HL-60 (cell line): Measurements from ENCODE around the gene MGAT4A.
"Not testable (repeated sequence)": the region's sequence is repeated elsewhere in the genome, so short reads cannot be mapped to it uniquely, and the experiment has no call there.

Experiments
- DNase-seq, 2 experiments: peaks; one replicate each; pipeline ENCODE4 v3.0.0-alpha.2; 2010 to 2020; ENCODE audit warnings: low read depth in 1 of 2, low spot score in 1 of 2
- H3K27ac ChIP-seq: fragments of 250-450 bp; sonication (Bioruptor Pico); replicated peaks from 2 replicates; pipeline ENCODE4 v1.5.1; 2020; ENCODE audit warnings: mild to moderate bottlenecking, moderate library complexity
- H3K27me3 ChIP-seq: fragments of 250-450 bp; sonication (Bioruptor Pico); 2 replicates; pipeline ENCODE4 v1.5.1; 2021; ENCODE audit warnings: mild to moderate bottlenecking, moderate library complexity; ENCODE audit not compliant: insufficient read depth, poor library complexity, severe bottlenecking
- H3K4me3 ChIP-seq: replicated peaks from 2 replicates; pipeline ENCODE4 v1.5.1; 2011; ENCODE audit warnings: mild to moderate bottlenecking, control low read depth, low read length; ENCODE audit not compliant: insufficient read depth
- GABPA ChIP-seq: IDR thresholded peaks from 2 replicates; pipeline ENCODE4 v1.6.1; 2012; ENCODE audit warnings: low read depth
- POLR2AphosphoS5 ChIP-seq: IDR thresholded peaks from 2 replicates; pipeline ENCODE4 v1.6.1; 2012; ENCODE audit warnings: low read depth
- SPI1 ChIP-seq: IDR thresholded peaks from 2 replicates; pipeline ENCODE4 v1.6.1; 2012; ENCODE audit warnings: low read depth, mild to moderate bottlenecking, borderline replicate concordance
- TF ChIP-seq, protein P1 (sequence below): IDR thresholded peaks from one replicate; pipeline ENCODE4 v1.5.1; 2011; ENCODE audit warnings: low read length, control low read depth, inconsistent platforms; ENCODE audit not compliant: insufficient read depth
- TF ChIP-seq, protein P2 (sequence below): IDR thresholded peaks from 2 replicates; pipeline ENCODE4 v1.6.1; 2012; ENCODE audit warnings: low read depth; ENCODE audit not compliant: insufficient replicate concordance

Gene MGAT4A

DNA sequence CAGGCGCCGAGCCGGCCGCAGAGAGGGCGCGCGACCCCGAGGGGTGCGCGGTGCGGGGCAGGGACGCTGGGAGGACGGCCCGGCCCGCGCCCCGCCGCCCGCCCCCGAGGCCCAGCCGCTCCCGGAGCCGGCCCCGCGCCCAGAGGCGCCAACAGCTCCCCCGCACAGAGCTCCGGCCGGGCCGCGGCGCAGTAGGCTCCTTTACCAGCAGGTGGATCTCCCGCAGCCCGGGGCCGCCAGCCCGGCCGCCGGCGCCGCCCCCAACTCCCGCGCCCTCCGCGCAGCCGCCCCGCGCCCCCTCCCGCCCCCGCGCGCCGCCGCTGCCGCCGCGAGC lies 258 bp downstream of the MGAT4A start:
- Histone ChIP-seq H3K4me3 (peak overlapping the region; percentile 71), H3K27ac (peak overlapping the region; percentile 73), H3K27me3 (no peaks in the 10 kb centered on the region)
- TF ChIP-seq SPI1 (no peak), POLR2AphosphoS5 (no peak), GABPA (no peak)
- TF ChIP-seq, protein P1, sequence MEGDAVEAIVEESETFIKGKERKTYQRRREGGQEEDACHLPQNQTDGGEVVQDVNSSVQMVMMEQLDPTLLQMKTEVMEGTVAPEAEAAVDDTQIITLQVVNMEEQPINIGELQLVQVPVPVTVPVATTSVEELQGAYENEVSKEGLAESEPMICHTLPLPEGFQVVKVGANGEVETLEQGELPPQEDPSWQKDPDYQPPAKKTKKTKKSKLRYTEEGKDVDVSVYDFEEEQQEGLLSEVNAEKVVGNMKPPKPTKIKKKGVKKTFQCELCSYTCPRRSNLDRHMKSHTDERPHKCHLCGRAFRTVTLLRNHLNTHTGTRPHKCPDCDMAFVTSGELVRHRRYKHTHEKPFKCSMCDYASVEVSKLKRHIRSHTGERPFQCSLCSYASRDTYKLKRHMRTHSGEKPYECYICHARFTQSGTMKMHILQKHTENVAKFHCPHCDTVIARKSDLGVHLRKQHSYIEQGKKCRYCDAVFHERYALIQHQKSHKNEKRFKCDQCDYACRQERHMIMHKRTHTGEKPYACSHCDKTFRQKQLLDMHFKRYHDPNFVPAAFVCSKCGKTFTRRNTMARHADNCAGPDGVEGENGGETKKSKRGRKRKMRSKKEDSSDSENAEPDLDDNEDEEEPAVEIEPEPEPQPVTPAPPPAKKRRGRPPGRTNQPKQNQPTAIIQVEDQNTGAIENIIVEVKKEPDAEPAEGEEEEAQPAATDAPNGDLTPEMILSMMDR = no peak
- TF ChIP-seq, protein P2, sequence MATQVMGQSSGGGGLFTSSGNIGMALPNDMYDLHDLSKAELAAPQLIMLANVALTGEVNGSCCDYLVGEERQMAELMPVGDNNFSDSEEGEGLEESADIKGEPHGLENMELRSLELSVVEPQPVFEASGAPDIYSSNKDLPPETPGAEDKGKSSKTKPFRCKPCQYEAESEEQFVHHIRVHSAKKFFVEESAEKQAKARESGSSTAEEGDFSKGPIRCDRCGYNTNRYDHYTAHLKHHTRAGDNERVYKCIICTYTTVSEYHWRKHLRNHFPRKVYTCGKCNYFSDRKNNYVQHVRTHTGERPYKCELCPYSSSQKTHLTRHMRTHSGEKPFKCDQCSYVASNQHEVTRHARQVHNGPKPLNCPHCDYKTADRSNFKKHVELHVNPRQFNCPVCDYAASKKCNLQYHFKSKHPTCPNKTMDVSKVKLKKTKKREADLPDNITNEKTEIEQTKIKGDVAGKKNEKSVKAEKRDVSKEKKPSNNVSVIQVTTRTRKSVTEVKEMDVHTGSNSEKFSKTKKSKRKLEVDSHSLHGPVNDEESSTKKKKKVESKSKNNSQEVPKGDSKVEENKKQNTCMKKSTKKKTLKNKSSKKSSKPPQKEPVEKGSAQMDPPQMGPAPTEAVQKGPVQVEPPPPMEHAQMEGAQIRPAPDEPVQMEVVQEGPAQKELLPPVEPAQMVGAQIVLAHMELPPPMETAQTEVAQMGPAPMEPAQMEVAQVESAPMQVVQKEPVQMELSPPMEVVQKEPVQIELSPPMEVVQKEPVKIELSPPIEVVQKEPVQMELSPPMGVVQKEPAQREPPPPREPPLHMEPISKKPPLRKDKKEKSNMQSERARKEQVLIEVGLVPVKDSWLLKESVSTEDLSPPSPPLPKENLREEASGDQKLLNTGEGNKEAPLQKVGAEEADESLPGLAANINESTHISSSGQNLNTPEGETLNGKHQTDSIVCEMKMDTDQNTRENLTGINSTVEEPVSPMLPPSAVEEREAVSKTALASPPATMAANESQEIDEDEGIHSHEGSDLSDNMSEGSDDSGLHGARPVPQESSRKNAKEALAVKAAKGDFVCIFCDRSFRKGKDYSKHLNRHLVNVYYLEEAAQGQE = no peak
- peak in 1 of 2 experiments; percentile 50 for DNase-seq

DNA sequence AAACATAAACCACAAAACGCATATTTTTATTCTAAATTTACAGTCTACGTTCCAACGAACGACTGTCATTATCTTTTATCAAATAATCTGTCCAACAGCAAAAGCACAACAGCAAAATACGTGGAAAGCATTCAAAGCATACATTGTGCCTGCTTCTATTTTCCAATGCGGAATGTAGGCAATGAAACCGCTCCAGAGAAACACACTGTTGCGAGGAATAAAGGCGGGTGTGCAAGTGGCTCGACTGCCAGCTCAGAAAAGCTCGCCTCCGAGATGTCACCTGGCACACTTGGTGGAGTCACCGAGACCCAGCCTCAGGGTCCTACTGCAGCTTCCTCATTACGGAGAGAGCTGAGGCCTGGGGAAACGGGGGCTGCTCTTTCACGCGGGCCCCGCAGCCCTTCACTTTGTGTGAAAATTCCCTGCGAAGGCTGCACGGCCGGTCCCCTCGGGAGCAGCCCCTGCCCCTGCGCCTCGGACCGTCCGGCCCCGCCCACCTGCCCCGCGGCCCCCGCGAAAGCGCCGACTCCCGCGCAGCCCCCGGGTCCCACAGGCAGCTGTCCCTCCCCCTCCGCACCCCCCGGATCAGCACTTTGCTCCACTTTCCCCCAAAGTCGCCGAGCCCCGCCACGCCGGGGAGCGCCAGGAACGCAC lies 752 bp downstream of the MGAT4A start:
- H3K27me3 ChIP-seq = no peaks in the 10 kb centered on the region
- peak overlapping the region; percentile 71 for H3K4me3 ChIP-seq
- peak in 1 of 2 experiments; percentile 81 for DNase-seq
- peak; percentile 50; the same call in 1 of the 2 replicates for TF ChIP-seq SPI1
- TF ChIP-seq GABPA = no peak
- TF ChIP-seq, protein P1 = no peak
- TF ChIP-seq, protein P2 = no peak
- TF ChIP-seq POLR2AphosphoS5 = peak; percentile 29; the same call in 1 of the 2 replicates
- H3K27ac ChIP-seq = peak overlapping the region; percentile 73

DNA sequence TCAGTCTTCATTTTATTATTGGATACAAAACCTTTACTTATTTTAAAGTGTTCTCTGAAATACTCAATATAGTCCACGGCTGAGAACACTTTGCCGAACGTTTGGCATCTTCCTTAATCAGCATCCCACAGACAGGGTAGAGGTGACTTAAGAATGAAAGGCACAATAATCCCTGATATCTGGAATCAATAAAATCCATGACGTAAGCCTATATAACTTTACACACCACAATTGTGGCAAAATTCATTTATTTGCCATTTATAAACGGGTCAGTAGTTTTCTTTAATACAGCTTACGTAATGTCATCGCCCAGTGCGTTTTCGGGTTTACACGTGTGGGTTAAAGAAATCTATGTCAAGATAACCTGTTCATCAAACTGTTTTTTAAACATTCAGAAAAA lies 1.3 kb downstream of the MGAT4A start:
- H3K27me3 ChIP-seq = no peaks in the 10 kb centered on the region
- DNase-seq = no peak
- H3K27ac ChIP-seq = peak overlapping the region; percentile 73
- H3K4me3 ChIP-seq = peak overlapping the region; percentile 71
- TF ChIP-seq, protein P1 = no peak
- TF ChIP-seq SPI1 (no peak), POLR2AphosphoS5 (no peak), GABPA (no peak)
- TF ChIP-seq, protein P2 = no peak

DNA sequence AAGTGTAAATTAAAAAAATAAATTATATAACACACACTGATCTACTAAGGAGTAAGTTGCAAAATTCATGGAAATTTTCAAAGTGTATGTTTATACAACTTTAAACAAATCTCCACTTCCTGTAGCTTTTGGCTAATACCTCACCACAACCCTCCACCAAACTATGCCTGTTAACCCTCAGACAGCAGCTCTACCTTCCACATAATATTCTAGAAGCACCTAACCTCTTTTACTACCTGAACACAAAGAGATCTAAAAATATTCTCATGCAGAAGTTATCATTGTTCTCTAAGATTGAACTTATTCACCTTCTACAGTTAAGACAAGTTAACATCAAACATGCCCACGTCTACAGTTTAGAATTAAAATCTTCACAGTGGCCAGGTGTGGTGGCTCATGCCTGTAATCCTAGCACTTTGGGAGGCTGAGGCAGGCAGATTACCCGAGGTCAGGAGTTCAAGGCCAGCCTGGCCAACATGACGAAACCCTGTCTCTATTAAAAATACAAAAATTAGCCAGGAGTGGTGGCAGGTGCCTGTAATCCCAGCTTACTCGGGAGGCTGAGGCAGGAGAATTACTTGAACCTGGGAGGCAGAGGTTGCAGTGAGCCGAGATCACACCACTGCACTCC lies 2.7 kb downstream of the MGAT4A start:
- DNase-seq, H3K27me3 ChIP-seq: not testable (repeated sequence)
- Histone ChIP-seq H3K27ac (0 out of 2 replicates have a peak overlapping the region, but pooled peaks have one; percentile 8), H3K4me3 (peak overlapping the region; percentile 7)
